Choroid plexus epithelial cell (primary cell): Measurements from ENCODE around the gene PRPF6.

Experiments
- DNase-seq: peaks from one replicate; pipeline ENCODE4 v3.0.0-alpha.2; 2010; ENCODE audit warnings: low read depth
- H3K4me3 ChIP-seq: 2 replicates; pipeline ENCODE4 v1.5.1; 2011; ENCODE audit warnings: low read depth, mild to moderate bottlenecking, control low read depth, low read length, moderate library complexity
- CTCF ChIP-seq: conservative IDR thresholded peaks from 2 replicates; pipeline ENCODE4 v1.5.1; 2011; ENCODE audit warnings: low read depth, mild to moderate bottlenecking, control low read depth, inconsistent platforms, low read length, moderate library complexity

Gene PRPF6

GRCh38 chr20:64041781-64042053 lies 60.8 kb downstream of the PRPF6 start:
- no peak overlapping the region for H3K4me3 ChIP-seq
- DNase-seq, result no peak
- no peak for TF ChIP-seq CTCF

- no peak for DNase-seq
- no peak overlapping the region for H3K4me3 ChIP-seq
- no peak for TF ChIP-seq CTCF
Observed at GRCh38 chr20:64042054-64042781, 61.3 kb downstream of the PRPF6 start.

GRCh38 chr20:64043768-64044167 lies 62.8 kb downstream of the PRPF6 start:
- H3K4me3 ChIP-seq, result no peak overlapping the region
- no peak for DNase-seq
- TF ChIP-seq CTCF, result no peak

- H3K4me3 ChIP-seq, result no peak overlapping the region
- peak; percentile 45 for DNase-seq
- no peak for TF ChIP-seq CTCF
Observed at GRCh38 chr20:64044484-64045247, 63.7 kb downstream of the PRPF6 start.

- H3K4me3 ChIP-seq, result no peak overlapping the region
- no peak for DNase-seq
- TF ChIP-seq CTCF, result no peak
Observed at GRCh38 chr20:64045346-64046011, 64.5 kb downstream of the PRPF6 start.

GRCh38 chr20:64047046-64047389 lies 66.1 kb downstream of the PRPF6 start:
- DNase-seq, result no peak
- no peak for TF ChIP-seq CTCF
- no peak overlapping the region for H3K4me3 ChIP-seq
